ENCODE data around the gene ZYG11A.

ZYG11A gene

DNA sequence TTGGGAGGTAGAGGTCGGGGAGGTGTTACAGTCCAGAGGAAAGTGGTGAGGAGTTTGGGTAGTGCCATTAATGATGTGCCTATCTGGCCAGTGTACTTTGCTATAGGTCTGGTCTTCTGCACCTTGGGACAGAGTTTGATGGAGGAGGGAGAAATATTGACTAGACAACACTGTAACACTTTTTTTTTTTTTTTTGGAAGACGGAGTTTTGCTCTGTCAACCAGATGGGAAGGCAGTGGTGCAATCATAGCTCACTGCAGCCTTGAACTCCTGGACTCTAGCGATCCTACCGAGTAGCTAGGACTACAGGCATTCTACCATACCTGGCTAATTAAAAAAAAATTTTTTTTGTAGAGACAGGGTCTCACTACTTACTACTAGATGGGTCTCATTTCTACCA is 86.5 kb downstream of the ZYG11A start:
- Histone ChIP-seq H3K79me1 (ENCODE audit: low read depth, low read length) (no peaks in the 10 kb centered on the region), H3K4me3 (ENCODE audit: low read length in 2 of 2) (no peak overlapping the region), H3K4me1 (ENCODE audit: control insufficient read depth in 2 of 2, insufficient read depth in 1 of 2, low read depth in 1 of 2, low read length in 2 of 2) (peaks cover 0 to 4% of the 10 kb centered on the region in 2 donors), H3K23ac (ENCODE audit: low read depth, low read length, poor library complexity) (no peak overlapping the region), H4K8ac (ENCODE audit: low read depth, low read length) (no peak overlapping the region), H3K27me3 (ENCODE audit: control insufficient read depth in 3 of 3, insufficient read depth in 3 of 3, low read depth in 1 of 3, low read length in 3 of 3) (peaks cover 0 to 41% (median 21%) of the 10 kb centered on the region in 3 experiments), H3K18ac (ENCODE audit: low read length) (no peak overlapping the region), H2BK120ac (ENCODE audit: low read depth, low read length) (no peak overlapping the region), H3K4me2 (ENCODE audit: insufficient read depth, low read length, poor library complexity, severe bottlenecking) (no peak overlapping the region), H2AK5ac (ENCODE audit: low read depth, low read length) (no peak overlapping the region), H3K27ac (replicated peaks; ENCODE audit: low read length) (no peak overlapping the region), H3K4ac (ENCODE audit: low read length) (no peak overlapping the region), H2BK15ac (ENCODE audit: low read length) (no peak overlapping the region), H3K9ac (ENCODE audit: low read depth, low read length, poor library complexity) (no peak overlapping the region), H2AFZ (ENCODE audit: low read length) (no peak overlapping the region), H3K36me3 (replicated peaks in 1 of 2; ENCODE audit: control insufficient read depth in 2 of 2, insufficient read depth in 2 of 2, low read length in 2 of 2) (no peaks in the 10 kb centered on the region), H3K14ac (ENCODE audit: low read length) (no peak overlapping the region), H2BK12ac (ENCODE audit: low read length) (no peak overlapping the region), H2BK5ac (ENCODE audit: low read length) (no peak overlapping the region), H3K9me3 (replicated peaks in 1 of 2; ENCODE audit: control insufficient read depth in 2 of 2, insufficient read depth in 1 of 2, low read depth in 1 of 2, low read length in 2 of 2) (no peaks in the 10 kb centered on the region), H4K91ac (ENCODE audit: low read depth, low read length, poor library complexity) (no peak overlapping the region)
- WGBS, 2 donors (ENCODE audit: extremely low coverage in 2 of 2, insufficient read length in 2 of 2, insufficient replicate concordance in 1 of 2), result no CpG with 5 or more reads among the region's 4 CpGs
- DNase-seq (ENCODE audit: low spot score), result no peak

GRCh38 chr1:52937433-52938182 is 95.0 kb downstream of the ZYG11A start:
- Histone ChIP-seq H2BK15ac (ENCODE audit: low read length) (no peak overlapping the region), H3K79me1 (ENCODE audit: low read depth, low read length) (no peaks in the 10 kb centered on the region), H2AFZ (ENCODE audit: low read length) (no peak overlapping the region), H3K18ac (ENCODE audit: low read length) (no peak overlapping the region), H2BK12ac (ENCODE audit: low read length) (no peak overlapping the region), H2BK5ac (ENCODE audit: low read length) (no peak overlapping the region), H3K9me3 (replicated peaks in 1 of 2; ENCODE audit: control insufficient read depth in 2 of 2, insufficient read depth in 1 of 2, low read depth in 1 of 2, low read length in 2 of 2) (no peaks in the 10 kb centered on the region), H3K4me2 (ENCODE audit: insufficient read depth, low read length, poor library complexity, severe bottlenecking) (no peak overlapping the region), H2AK5ac (ENCODE audit: low read depth, low read length) (no peak overlapping the region), H4K8ac (ENCODE audit: low read depth, low read length) (no peak overlapping the region), H3K36me3 (replicated peaks in 1 of 2; ENCODE audit: control insufficient read depth in 2 of 2, insufficient read depth in 2 of 2, low read length in 2 of 2) (no peaks in the 10 kb centered on the region), H3K4ac (ENCODE audit: low read length) (no peak overlapping the region), H4K91ac (ENCODE audit: low read depth, low read length, poor library complexity) (no peak overlapping the region), H3K23ac (ENCODE audit: low read depth, low read length, poor library complexity) (no peak overlapping the region), H3K27ac (replicated peaks; ENCODE audit: low read length) (no peak overlapping the region), H2BK120ac (ENCODE audit: low read depth, low read length) (no peak overlapping the region), H3K27me3 (ENCODE audit: control insufficient read depth in 3 of 3, insufficient read depth in 3 of 3, low read depth in 1 of 3, low read length in 3 of 3) (no peaks in the 10 kb centered on the region), H3K9ac (ENCODE audit: low read depth, low read length, poor library complexity) (no peak overlapping the region), H3K4me1 (ENCODE audit: control insufficient read depth in 2 of 2, insufficient read depth in 1 of 2, low read depth in 1 of 2, low read length in 2 of 2) (no peaks in the 10 kb centered on the region), H3K14ac (ENCODE audit: low read length) (no peak overlapping the region), H3K4me3 (ENCODE audit: low read length in 2 of 2) (no peak overlapping the region)
- no peak for DNase-seq (ENCODE audit: low spot score)
- WGBS, 2 donors (ENCODE audit: extremely low coverage in 2 of 2, insufficient read length in 2 of 2, insufficient replicate concordance in 1 of 2), result no CpG with 5 or more reads among the region's 3 CpGs

GRCh38 chr1:52938183-52938451 is 95.6 kb downstream of the ZYG11A start:
- Histone ChIP-seq H3K4ac (ENCODE audit: low read length) (no peak overlapping the region), H3K36me3 (replicated peaks in 1 of 2; ENCODE audit: control insufficient read depth in 2 of 2, insufficient read depth in 2 of 2, low read length in 2 of 2) (no peaks in the 10 kb centered on the region), H3K27ac (replicated peaks; ENCODE audit: low read length) (no peak overlapping the region), H3K4me1 (ENCODE audit: control insufficient read depth in 2 of 2, insufficient read depth in 1 of 2, low read depth in 1 of 2, low read length in 2 of 2) (no peaks in the 10 kb centered on the region), H3K9ac (ENCODE audit: low read depth, low read length, poor library complexity) (no peak overlapping the region), H3K9me3 (replicated peaks in 1 of 2; ENCODE audit: control insufficient read depth in 2 of 2, insufficient read depth in 1 of 2, low read depth in 1 of 2, low read length in 2 of 2) (no peaks in the 10 kb centered on the region), H3K18ac (ENCODE audit: low read length) (no peak overlapping the region), H2BK15ac (ENCODE audit: low read length) (no peak overlapping the region), H3K4me3 (ENCODE audit: low read length in 2 of 2) (no peak overlapping the region), H2AFZ (ENCODE audit: low read length) (no peak overlapping the region), H3K79me1 (ENCODE audit: low read depth, low read length) (no peaks in the 10 kb centered on the region), H2AK5ac (ENCODE audit: low read depth, low read length) (no peak overlapping the region), H2BK120ac (ENCODE audit: low read depth, low read length) (no peak overlapping the region), H4K91ac (ENCODE audit: low read depth, low read length, poor library complexity) (no peak overlapping the region), H3K4me2 (ENCODE audit: insufficient read depth, low read length, poor library complexity, severe bottlenecking) (no peak overlapping the region), H3K23ac (ENCODE audit: low read depth, low read length, poor library complexity) (no peak overlapping the region), H3K14ac (ENCODE audit: low read length) (no peak overlapping the region), H3K27me3 (ENCODE audit: control insufficient read depth in 3 of 3, insufficient read depth in 3 of 3, low read depth in 1 of 3, low read length in 3 of 3) (no peaks in the 10 kb centered on the region), H4K8ac (ENCODE audit: low read depth, low read length) (no peak overlapping the region), H2BK12ac (ENCODE audit: low read length) (no peak overlapping the region), H2BK5ac (ENCODE audit: low read length) (no peak overlapping the region)
- no peak for DNase-seq (ENCODE audit: low spot score)
- WGBS, 2 donors (ENCODE audit: extremely low coverage in 2 of 2, insufficient read length in 2 of 2, insufficient replicate concordance in 1 of 2), result no CpG with 5 or more reads among the region's 1 CpG

- H2AK5ac ChIP-seq (ENCODE audit: low read depth, low read length), result no peak overlapping the region
- no peak overlapping the region for H2BK15ac ChIP-seq (ENCODE audit: low read length)
- no peak overlapping the region for H2AFZ ChIP-seq (ENCODE audit: low read length)
- no peak overlapping the region for H3K27ac ChIP-seq (replicated peaks; ENCODE audit: low read length)
- H3K4me3 ChIP-seq (ENCODE audit: low read length in 2 of 2), result no peak overlapping the region
- H3K4me2 ChIP-seq (ENCODE audit: insufficient read depth, low read length, poor library complexity, severe bottlenecking), result no peak overlapping the region
- no peak overlapping the region for H2BK120ac ChIP-seq (ENCODE audit: low read depth, low read length)
- no peaks in the 10 kb centered on the region for H3K36me3 ChIP-seq (replicated peaks in 1 of 2; ENCODE audit: control insufficient read depth in 2 of 2, insufficient read depth in 2 of 2, low read length in 2 of 2)
- no peak overlapping the region for H3K9ac ChIP-seq (ENCODE audit: low read depth, low read length, poor library complexity)
- no peak overlapping the region for H2BK5ac ChIP-seq (ENCODE audit: low read length)
- no peaks in the 10 kb centered on the region for H3K27me3 ChIP-seq (ENCODE audit: control insufficient read depth in 3 of 3, insufficient read depth in 3 of 3, low read depth in 1 of 3, low read length in 3 of 3)
- no CpG with 5 or more reads among the region's 3 CpGs for WGBS, 2 donors (ENCODE audit: extremely low coverage in 2 of 2, insufficient read length in 2 of 2, insufficient replicate concordance in 1 of 2)
- DNase-seq (ENCODE audit: low spot score), result no peak
- no peak overlapping the region for H3K23ac ChIP-seq (ENCODE audit: low read depth, low read length, poor library complexity)
- H3K14ac ChIP-seq (ENCODE audit: low read length), result no peak overlapping the region
- no peak overlapping the region for H4K91ac ChIP-seq (ENCODE audit: low read depth, low read length, poor library complexity)
- no peaks in the 10 kb centered on the region for H3K4me1 ChIP-seq (ENCODE audit: control insufficient read depth in 2 of 2, insufficient read depth in 1 of 2, low read depth in 1 of 2, low read length in 2 of 2)
- H3K9me3 ChIP-seq (replicated peaks in 1 of 2; ENCODE audit: control insufficient read depth in 2 of 2, insufficient read depth in 1 of 2, low read depth in 1 of 2, low read length in 2 of 2), result no peaks in the 10 kb centered on the region
- H3K4ac ChIP-seq (ENCODE audit: low read length), result no peak overlapping the region
- H3K79me1 ChIP-seq (ENCODE audit: low read depth, low read length), result no peaks in the 10 kb centered on the region
- H2BK12ac ChIP-seq (ENCODE audit: low read length), result no peak overlapping the region
- H4K8ac ChIP-seq (ENCODE audit: low read depth, low read length), result no peak overlapping the region
- no peak overlapping the region for H3K18ac ChIP-seq (ENCODE audit: low read length)
Observed at GRCh38 chr1:52943876-52944416, 101.4 kb downstream of the ZYG11A start.
